Gastroesophageal sphincter (tissue), 4 donors: ENCODE measurements around the gene TAF1B. TPM values are rescaled to one million over a fixed set of nuclear protein-coding genes. Genes with fewer than 3 reads are reported as not detected.

ENCODE experiments used
- ATAC-seq: fragments of 150-250 bp; one replicate; pipeline ENCODE4 v1.9.1; 2016; ENCODE audit warnings: mild to moderate bottlenecking, moderate library complexity
- H3K27ac ChIP-seq, 4 donors: fragments of 200-600 bp; sonication (generic) in 3 of 4; 1 replicate in 3 of 4; 2 replicates in 1 of 4; pipeline ENCODE4 v1.5.1; 2016 to 2019
- H3K27me3 ChIP-seq: fragments of 200-600 bp; sonication (generic); one replicate; pipeline ENCODE4 v1.5.1; 2019
- H3K36me3 ChIP-seq, 2 donors: fragments of 200-600 bp; sonication (generic); one replicate each; pipeline ENCODE4 v1.5.1; 2019; ENCODE audit warnings: control low read depth in 1 of 2
- H3K4me1 ChIP-seq, 3 donors: fragments of 200-600 bp; sonication (generic); 1 replicate in 2 of 3; 2 replicates in 1 of 3; pipeline ENCODE4 v1.5.1; 2016 to 2019; ENCODE audit warnings: control low read depth in 2 of 3
- H3K4me3 ChIP-seq, 2 donors: fragments of 200-600 bp; sonication (generic); one replicate each; pipeline ENCODE4 v1.5.1; 2019; ENCODE audit warnings: mild to moderate bottlenecking in 1 of 2, moderate library complexity in 1 of 2
- H3K9me3 ChIP-seq, 3 donors: fragments of 200-600 bp; sonication (generic); one replicate each; pipeline ENCODE4 v1.5.1; 2017 to 2019; ENCODE audit warnings: control low read depth in 2 of 3
- EP300 ChIP-seq: sonication (generic); formaldehyde crosslinking; IDR thresholded peaks from one replicate; pipeline ENCODE4 v1.6.1; 2017; ENCODE audit warnings: antibody characterized with exemption, mild to moderate bottlenecking
- POLR2A ChIP-seq, 2 donors: fragments of 450-650 bp; IDR thresholded peaks; one replicate each; pipeline ENCODE4 v1.6.1; 2017; ENCODE audit warnings: antibody characterized with exemption in 2 of 2, mild to moderate bottlenecking in 2 of 2, moderate library complexity in 1 of 2
- POLR2AphosphoS5 ChIP-seq: sonication (generic); formaldehyde crosslinking; IDR thresholded peaks from one replicate; pipeline ENCODE4 v1.6.1; 2017; ENCODE audit warnings: antibody characterized with exemption
- WGBS, 2 donors: methylation state at CpG; one replicate each; pipeline ENCODE4 v1.1.5; 2018; ENCODE audit warnings: low coverage in 1 of 2; 5-methylcytosine and 5-hydroxymethylcytosine counted together
- total RNA-seq, 4 donors: library from RNA; depleted of rRNA; stranded (reverse); fragments of >200 nt; gene quantifications; one replicate each; pipeline ENCODE4 v1.1.0, GENCODE V29; 2016
- TF ChIP-seq, protein P1 (sequence below), 4 experiments: fragments of 200-600 bp in 2 of 4; fragments of 450-650 bp in 2 of 4; sonication (generic) in 1 of 4; IDR thresholded peaks; one replicate each; pipeline ENCODE4 v1.5.1; 2017 to 2019; ENCODE audit warnings: antibody characterized with exemption in 4 of 4, mild to moderate bottlenecking in 2 of 4, moderate library complexity in 2 of 4

TAF1B gene
- total RNA-seq, 4 donors from 2014 or later = 6.2 to 15.6 (median 8.5) TPM

DNA sequence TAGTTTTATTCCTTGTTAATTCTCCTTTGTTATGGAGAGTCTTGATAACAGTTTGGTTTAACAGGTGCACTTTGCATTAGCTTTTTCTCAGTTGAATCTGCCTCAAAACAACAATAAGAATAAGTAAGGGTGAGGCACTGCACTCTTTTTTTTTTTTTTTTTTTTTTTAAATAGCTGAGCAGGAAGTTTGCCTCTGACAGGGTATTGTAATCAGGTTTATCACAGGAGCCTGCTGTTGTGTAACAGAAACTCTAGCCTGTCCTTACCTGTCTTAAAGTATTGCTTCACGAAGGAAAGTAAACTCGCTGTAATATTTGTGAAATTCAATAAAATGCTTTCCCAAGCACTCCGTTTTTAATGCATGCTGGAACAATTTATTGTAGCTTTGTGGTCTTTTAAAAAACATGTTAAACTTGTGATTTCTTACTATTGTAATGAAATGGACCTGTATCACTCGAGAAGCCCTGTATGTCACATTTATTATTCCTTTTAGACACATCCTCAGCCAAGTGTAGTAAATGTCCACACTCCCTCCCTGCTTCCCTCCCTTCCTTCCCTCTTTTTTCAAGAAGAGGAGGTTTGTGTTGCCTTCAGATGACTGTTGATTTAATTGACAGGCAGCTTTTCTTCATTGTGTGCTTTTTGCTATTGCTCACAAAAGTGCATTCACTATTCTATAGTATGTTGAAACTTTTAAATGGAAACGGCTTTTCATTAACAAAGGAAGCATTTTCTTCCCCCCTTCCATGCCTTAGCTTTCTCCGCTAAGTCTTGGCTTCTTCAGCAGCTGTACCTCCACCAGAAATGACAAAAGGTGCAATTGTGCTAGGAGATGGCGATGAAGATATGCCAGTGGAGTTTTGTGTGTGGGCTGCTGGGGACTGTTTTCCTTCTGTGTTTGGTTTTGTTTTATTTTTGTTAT is 52.7 kb downstream of the TAF1B start:
- Histone ChIP-seq H3K4me3 (no peak overlapping the region), H3K36me3 (no peaks in the 10 kb centered on the region), H3K27me3 (no peaks in the 10 kb centered on the region), H3K9me3 (no peaks in the 10 kb centered on the region), H3K27ac (no peak overlapping the region), H3K4me1 (peaks cover 2 to 17% (median 3%) of the 10 kb centered on the region in 3 donors)
- TF ChIP-seq, protein P1, sequence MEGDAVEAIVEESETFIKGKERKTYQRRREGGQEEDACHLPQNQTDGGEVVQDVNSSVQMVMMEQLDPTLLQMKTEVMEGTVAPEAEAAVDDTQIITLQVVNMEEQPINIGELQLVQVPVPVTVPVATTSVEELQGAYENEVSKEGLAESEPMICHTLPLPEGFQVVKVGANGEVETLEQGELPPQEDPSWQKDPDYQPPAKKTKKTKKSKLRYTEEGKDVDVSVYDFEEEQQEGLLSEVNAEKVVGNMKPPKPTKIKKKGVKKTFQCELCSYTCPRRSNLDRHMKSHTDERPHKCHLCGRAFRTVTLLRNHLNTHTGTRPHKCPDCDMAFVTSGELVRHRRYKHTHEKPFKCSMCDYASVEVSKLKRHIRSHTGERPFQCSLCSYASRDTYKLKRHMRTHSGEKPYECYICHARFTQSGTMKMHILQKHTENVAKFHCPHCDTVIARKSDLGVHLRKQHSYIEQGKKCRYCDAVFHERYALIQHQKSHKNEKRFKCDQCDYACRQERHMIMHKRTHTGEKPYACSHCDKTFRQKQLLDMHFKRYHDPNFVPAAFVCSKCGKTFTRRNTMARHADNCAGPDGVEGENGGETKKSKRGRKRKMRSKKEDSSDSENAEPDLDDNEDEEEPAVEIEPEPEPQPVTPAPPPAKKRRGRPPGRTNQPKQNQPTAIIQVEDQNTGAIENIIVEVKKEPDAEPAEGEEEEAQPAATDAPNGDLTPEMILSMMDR (IDR thresholded peaks at IDR 0.05) = no peak
- TF ChIP-seq POLR2AphosphoS5 = no peak
- no peak for TF ChIP-seq POLR2A (IDR thresholded peaks at IDR 0.05)
- no peak for TF ChIP-seq EP300
- ATAC-seq = no peak
- 56 to 75% methylated on average over 7 of the region's 7 CpGs for WGBS, 2 donors

DNA sequence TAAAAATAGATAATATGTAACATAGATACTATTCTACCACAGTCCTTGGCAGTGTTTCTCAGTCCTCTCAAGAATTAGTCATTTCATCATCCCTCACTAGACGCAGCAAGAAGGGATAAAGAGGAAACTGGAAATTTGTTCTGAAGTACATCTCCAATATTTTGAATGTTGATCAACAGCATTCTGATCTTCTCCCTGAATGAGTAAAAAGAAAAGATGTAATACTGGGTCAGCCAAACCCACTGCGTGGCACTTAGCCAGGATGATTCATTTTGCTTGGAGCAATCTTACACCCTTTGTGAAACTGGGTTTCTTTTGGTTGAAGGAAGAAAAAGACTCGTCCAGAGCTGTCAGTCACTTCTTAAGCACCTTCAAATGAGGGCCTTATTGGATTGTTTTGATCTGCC is 54.1 kb downstream of the TAF1B start:
- no peaks in the 10 kb centered on the region for H3K9me3 ChIP-seq
- ATAC-seq = peak; percentile 86
- peaks cover 2 to 17% (median 3%) of the 10 kb centered on the region in 3 donors for H3K4me1 ChIP-seq
- WGBS, 2 donors = 5 to 11% methylated on average over 3 of the region's 3 CpGs
- peak overlapping the region in 2 of 4 donors; percentile 14 to 15 for H3K27ac ChIP-seq
- TF ChIP-seq POLR2A (IDR thresholded peaks at IDR 0.05) (no peak), POLR2AphosphoS5 (peak; percentile 51)
- TF ChIP-seq, protein P1 (IDR thresholded peaks at IDR 0.05) = no peak
- no peaks in the 10 kb centered on the region for H3K27me3 ChIP-seq
- H3K4me3 ChIP-seq = no peak overlapping the region
- H3K36me3 ChIP-seq = no peaks in the 10 kb centered on the region

DNA sequence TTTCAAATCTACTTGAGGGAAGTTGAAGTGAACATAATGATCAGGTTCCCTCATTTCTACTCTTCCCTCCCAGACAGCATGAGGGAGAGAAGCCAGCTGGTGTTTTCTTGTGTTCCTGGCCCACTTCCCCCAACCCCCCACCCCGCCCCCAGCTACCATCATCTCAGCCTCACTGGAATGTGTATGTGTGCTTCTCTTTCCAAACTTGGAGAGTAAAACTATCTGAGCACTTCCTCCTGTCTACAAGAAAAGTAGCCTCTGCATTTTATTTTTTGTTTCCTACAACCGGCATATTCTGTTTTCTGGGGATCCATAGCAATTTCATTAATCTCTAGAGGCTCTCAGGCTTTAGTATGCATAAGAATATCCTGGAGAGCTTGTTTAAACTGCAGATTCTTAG is 54.6 kb downstream of the TAF1B start:
- no peak for ATAC-seq
- no peak for TF ChIP-seq POLR2AphosphoS5
- TF ChIP-seq, protein P1 (IDR thresholded peaks at IDR 0.05) = no peak
- no peak for TF ChIP-seq EP300
- no peak for TF ChIP-seq POLR2A (IDR thresholded peaks at IDR 0.05)
- WGBS, 2 donors = 40 to 42% methylated on average over 1 of the region's 2 CpGs

GRCh38 chr2:9905413-9905812 is 62.1 kb downstream of the TAF1B start:
- Histone ChIP-seq H3K4me1 (no peaks in the 10 kb centered on the region), H3K36me3 (peaks cover 0 to 5% of the 10 kb centered on the region in 2 donors), H3K4me3 (no peak overlapping the region), H3K27ac (no peak overlapping the region), H3K27me3 (no peaks in the 10 kb centered on the region), H3K9me3 (no peaks in the 10 kb centered on the region)
- 57 to 75% methylated on average over 1 of the region's 1 CpG for WGBS, 2 donors
- no peak for TF ChIP-seq POLR2AphosphoS5
- TF ChIP-seq POLR2A (IDR thresholded peaks at IDR 0.05) = no peak
- TF ChIP-seq, protein P1 (IDR thresholded peaks at IDR 0.05) = no peak
- TF ChIP-seq EP300 = no peak
- no peak for ATAC-seq

More for the DNA sequence above, 54.6 kb downstream of the TAF1B start:
- Histone ChIP-seq H3K9me3 (no peaks in the 10 kb centered on the region), H3K4me1 (peaks cover 2 to 17% (median 3%) of the 10 kb centered on the region in 3 donors), H3K27ac (peak overlapping the region in 2 of 4 donors; percentile 14 to 15), H3K27me3 (no peaks in the 10 kb centered on the region), H3K36me3 (no peaks in the 10 kb centered on the region), H3K4me3 (no peak overlapping the region)

GRCh38 chr2:9907402-9907801 is 64.1 kb downstream of the TAF1B start:
- peaks cover 0 to 15% of the 10 kb centered on the region in 2 donors for H3K36me3 ChIP-seq
- no peak overlapping the region for H3K27ac ChIP-seq
- H3K9me3 ChIP-seq = no peaks in the 10 kb centered on the region
- no peak for ATAC-seq
- H3K27me3 ChIP-seq = no peaks in the 10 kb centered on the region
- H3K4me3 ChIP-seq = no peak overlapping the region
- TF ChIP-seq POLR2A (IDR thresholded peaks at IDR 0.05) (no peak), EP300 (no peak), POLR2AphosphoS5 (no peak)
- TF ChIP-seq, protein P1 (IDR thresholded peaks at IDR 0.05) = no peak
- WGBS, 2 donors = 90 to 100% methylated on average over 4 to 6 of the region's 7 CpGs
- H3K4me1 ChIP-seq = no peaks in the 10 kb centered on the region
